SK-N-SH (cell line): ENCODE measurements around the gene FZD1. TPM values are rescaled to one million over a fixed set of nuclear protein-coding genes. Genes with fewer than 3 reads are reported as not detected.

ENCODE experiments used
- CTCF ChIA-PET: fragments of 300-600, 350-600 bp; formaldehyde crosslinking; extraction: SDS; loops from one replicate; lab custom pipeline; 2021; lab: Yijun Ruan, JAX
- POLR2A ChIA-PET: fragments of 350-600 bp; sonication (Branson Sonifier 250); formaldehyde crosslinking; extraction: SDS; loops from one replicate; lab custom pipeline; 2020; ENCODE audit warnings: antibody characterized with exemption, inconsistent platforms; lab: Yijun Ruan, JAX
- DNase-seq: peaks from one replicate; pipeline ENCODE4 v3.0.0; 2012
- H2AFZ ChIP-seq: fragments of 200-600 bp; sonication (generic); 2 replicates; pipeline ENCODE4 v1.8.1; 2016; ENCODE audit warnings: antibody characterized with exemption, mild to moderate bottlenecking, low read depth
- H3F3A ChIP-seq: fragments of 200-600 bp; sonication (generic); replicated peaks from 2 replicates; pipeline ENCODE3; 2016; ENCODE audit warnings: antibody characterized with exemption, mild to moderate bottlenecking; ENCODE audit not compliant: insufficient read depth
- H3K27ac ChIP-seq, 2 experiments: fragments of 200-500 bp in 1 of 2; fragments of 200-600 bp in 1 of 2; sonication (Bioruptor generic) in 1 of 2; sonication (generic), shearing (Covaris generic) in 1 of 2; 2 replicates each; pipeline versions ENCODE4 v1.5.1 to v1.6.1; 2014 to 2016; ENCODE audit warnings: low read depth in 2 of 2, inconsistent platforms in 1 of 2, low read length in 1 of 2, mild to moderate bottlenecking in 1 of 2, mixed read lengths in 1 of 2
- H3K27me3 ChIP-seq: fragments of 200-600 bp; sonication (generic), shearing (Covaris generic); 2 replicates; pipeline ENCODE4 v1.6.1; 2016; ENCODE audit warnings: mixed run types; ENCODE audit not compliant: insufficient read depth
- H3K36me3 ChIP-seq, 2 experiments: fragments of 200-500 bp in 1 of 2; fragments of 200-600 bp in 1 of 2; sonication (Bioruptor generic) in 1 of 2; sonication (generic) in 1 of 2; replicated peaks in 1 of 2; 2 replicates each; pipeline versions ENCODE3 to v1.5.1; 2014 to 2016; ENCODE audit warnings: low read length in 1 of 2, mild to moderate bottlenecking in 1 of 2; ENCODE audit not compliant: insufficient read depth in 2 of 2, control insufficient read depth in 1 of 2
- H3K4me1 ChIP-seq, 2 experiments: fragments of 200-500 bp in 1 of 2; fragments of 200-600 bp in 1 of 2; sonication (Bioruptor generic) in 1 of 2; sonication (generic), shearing (Covaris generic) in 1 of 2; 2 replicates each; pipeline versions ENCODE4 v1.5.1 to v1.6.1; 2014 to 2016; ENCODE audit warnings: low read depth in 1 of 2, low read length in 1 of 2, mixed run types in 1 of 2; ENCODE audit not compliant: insufficient read depth in 2 of 2, control insufficient read depth in 1 of 2
- H3K4me2 ChIP-seq: fragments of 200-600 bp; sonication (generic), shearing (Covaris generic); 2 replicates; pipeline ENCODE4 v1.6.1; 2017; ENCODE audit warnings: mixed run types
- H3K4me3 ChIP-seq, 2 experiments: fragments of 200-500 bp in 1 of 2; fragments of 200-600 bp in 1 of 2; sonication (Bioruptor generic) in 1 of 2; sonication (generic), shearing (Covaris generic) in 1 of 2; 2 replicates each; pipeline versions ENCODE4 v1.5.1 to v1.8.1; 2014 to 2016; ENCODE audit warnings: low read depth in 2 of 2, inconsistent platforms in 1 of 2, low read length in 1 of 2, mild to moderate bottlenecking in 1 of 2, mixed read lengths in 1 of 2, moderate library complexity in 1 of 2
- H3K79me2 ChIP-seq: fragments of 200-600 bp; sonication (generic); 2 replicates; pipeline ENCODE4 v1.8.1; 2017; ENCODE audit warnings: mild to moderate bottlenecking; ENCODE audit not compliant: insufficient read depth
- H3K9ac ChIP-seq: fragments of 200-600 bp; sonication (generic); 2 replicates; pipeline ENCODE4 v1.6.1; 2017; ENCODE audit warnings: mixed run types
- H3K9me2 ChIP-seq: fragments of 200-600 bp; sonication (generic); 2 replicates; pipeline ENCODE4 v1.6.1; 2017; ENCODE audit warnings: mixed run types
- H3K9me3 ChIP-seq: fragments of 200-600 bp; sonication (generic); 2 replicates; pipeline ENCODE4 v1.6.1; 2017; ENCODE audit warnings: mixed run types, mild to moderate bottlenecking, moderate library complexity
- H4K20me1 ChIP-seq: fragments of 200-600 bp; sonication (generic); 2 replicates; pipeline ENCODE4 v1.6.1; 2017; ENCODE audit warnings: mild to moderate bottlenecking, mixed run types; ENCODE audit not compliant: insufficient read depth
- CHD2 ChIP-seq: fragments of 150-350 bp; IDR thresholded peaks from 2 replicates; pipeline ENCODE4 v1.6.1; 2018; ENCODE audit warnings: low read length; ENCODE audit not compliant: partially characterized antibody
- ELF1 ChIP-seq: IDR thresholded peaks from 2 replicates; pipeline ENCODE4 v1.4.0; 2012
- EP300 ChIP-seq, 2 experiments: IDR thresholded peaks; 2 replicates each; pipeline versions ENCODE4 v1.4.0 to v1.6.1; 2012; ENCODE audit warnings: borderline replicate concordance in 1 of 2, low read depth in 1 of 2, low read length in 1 of 2
- EZH2phosphoT487 ChIP-seq: fragments of 200-600 bp; sonication (generic); IDR thresholded peaks from 2 replicates; pipeline ENCODE4 v1.6.1; 2017; ENCODE audit warnings: low read depth, mixed run types, mild to moderate bottlenecking, antibody characterized with exemption, moderate library complexity, borderline replicate concordance
- FOSL2 ChIP-seq: IDR thresholded peaks from 2 replicates; pipeline ENCODE4 v1.4.0; 2012; ENCODE audit warnings: low read depth, mild to moderate bottlenecking, moderate library complexity, borderline replicate concordance
- FOXJ3 ChIP-seq: sonication (generic); formaldehyde crosslinking; IDR thresholded peaks from 2 replicates; pipeline ENCODE4 v1.5.1; 2020; ENCODE audit warnings: mild to moderate bottlenecking, missing genetic modification reagents
- FOXM1 ChIP-seq: IDR thresholded peaks from 2 replicates; pipeline ENCODE4 v1.4.0; 2012; ENCODE audit warnings: low read depth, mild to moderate bottlenecking
- GABPA ChIP-seq: IDR thresholded peaks from 2 replicates; pipeline ENCODE4 v1.4.0; 2012; ENCODE audit warnings: low read depth, mild to moderate bottlenecking
- MEF2A ChIP-seq: IDR thresholded peaks from 2 replicates; pipeline ENCODE4 v1.4.0; 2012; ENCODE audit warnings: low read depth, borderline replicate concordance
- NFIC ChIP-seq: IDR thresholded peaks from 2 replicates; pipeline ENCODE4 v1.4.0; 2012; ENCODE audit warnings: borderline replicate concordance
- NRF1 ChIP-seq: IDR thresholded peaks from 2 replicates; pipeline ENCODE4 v1.6.1; 2012; ENCODE audit warnings: low read depth, mild to moderate bottlenecking, low read length
- RAD21 ChIP-seq: IDR thresholded peaks from 2 replicates; pipeline ENCODE4 v1.6.1; 2012; ENCODE audit warnings: mild to moderate bottlenecking, low read length
- RFX5 ChIP-seq: IDR thresholded peaks from 2 replicates; pipeline ENCODE4 v1.6.1; 2012; ENCODE audit warnings: mild to moderate bottlenecking, improper control_type of control experiment, low read length
- YY1 ChIP-seq: IDR thresholded peaks from 2 replicates; pipeline ENCODE4 v1.4.0; 2012; ENCODE audit warnings: low read depth, mild to moderate bottlenecking
- WGBS: methylation state at CpG from one replicate; pipeline ENCODE4 v1.1.6; 2017; ENCODE audit warnings: low lambda C conversion rate; 5-methylcytosine and 5-hydroxymethylcytosine counted together
- polyA plus RNA-seq, 3 experiments: library from polyadenylated mRNA; depleted of rRNA; stranded (reverse); fragments of >200 nt; gene quantifications; 2 replicates each; pipeline ENCODE4 v1.2.3, GENCODE V29; 2012
- TF ChIP-seq, protein P1 (sequence below): fragments of 200-600 bp; sonication (generic); IDR thresholded peaks from 2 replicates; pipeline ENCODE4 v1.6.1; 2017; ENCODE audit warnings: antibody characterized with exemption, mild to moderate bottlenecking, moderate library complexity
- TF ChIP-seq, protein P2 (sequence below): IDR thresholded peaks from 2 replicates; pipeline ENCODE4 v1.4.0; 2012; ENCODE audit warnings: low read depth
- TF ChIP-seq, protein P3 (sequence below): IDR thresholded peaks from 2 replicates; pipeline ENCODE4 v1.4.0; 2012; ENCODE audit warnings: low read depth, borderline replicate concordance
- TF ChIP-seq, protein P4 (sequence below): IDR thresholded peaks from 2 replicates; pipeline ENCODE4 v1.6.1; 2012; ENCODE audit warnings: mild to moderate bottlenecking, low read depth, low read length, moderate library complexity
- TF ChIP-seq, protein P5 (sequence below): IDR thresholded peaks from 2 replicates; pipeline ENCODE4 v1.4.0; 2012; ENCODE audit warnings: low read depth, borderline replicate concordance

FZD1 gene
- polyA plus RNA-seq, 1 of the 3 experiments (the other 2 are of a cell fraction) = 3.8 TPM

DNA sequence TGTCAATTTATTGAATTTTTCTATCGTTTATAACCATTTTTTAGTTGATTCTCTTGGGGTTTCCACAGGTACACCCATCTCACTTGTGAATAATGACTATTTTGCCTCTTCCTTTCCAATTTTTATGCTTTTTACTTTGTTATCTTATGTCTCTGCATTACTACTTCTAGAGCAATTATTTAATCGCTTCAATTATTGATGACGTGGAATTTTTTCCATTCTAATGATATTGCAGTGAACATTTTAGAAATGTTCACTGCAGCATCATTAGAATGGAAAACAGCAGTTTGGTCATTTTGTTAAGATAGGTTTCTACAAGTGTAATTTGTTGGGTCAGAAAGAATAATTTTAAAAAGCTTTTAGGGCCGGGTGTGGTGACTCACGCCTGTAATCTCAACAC, 27.1 kb downstream of the FZD1 start:
- Histone ChIP-seq H3K4me1 (peaks cover 0 to 2% of the 10 kb centered on the region in 2 experiments; a peak in 2 of 4 replicates), H3K79me2 (no peaks in the 10 kb centered on the region), H3K4me3 (no peak overlapping the region), H3K27me3 (peaks cover 14% of the 10 kb centered on the region; the same call in 1 of the 2 replicates), H3K27ac (no peak overlapping the region), H3K9me2 (no peaks in the 10 kb centered on the region), H2AFZ (no peak overlapping the region), H3K4me2 (no peak overlapping the region), H3F3A (no peaks in the 10 kb centered on the region), H3K9ac (no peak overlapping the region), H4K20me1 (no peaks in the 10 kb centered on the region), H3K9me3 (no peaks in the 10 kb centered on the region), H3K36me3 (no peaks in the 10 kb centered on the region)
- TF ChIP-seq EP300 (IDR thresholded peaks at IDR 0.05; ENCODE audit: borderline replicate concordance in 1 of 2, low read depth in 1 of 2, low read length in 1 of 2) = no peak
- no peak for TF ChIP-seq RAD21
- no peak for TF ChIP-seq NFIC
- TF ChIP-seq, protein P1, sequence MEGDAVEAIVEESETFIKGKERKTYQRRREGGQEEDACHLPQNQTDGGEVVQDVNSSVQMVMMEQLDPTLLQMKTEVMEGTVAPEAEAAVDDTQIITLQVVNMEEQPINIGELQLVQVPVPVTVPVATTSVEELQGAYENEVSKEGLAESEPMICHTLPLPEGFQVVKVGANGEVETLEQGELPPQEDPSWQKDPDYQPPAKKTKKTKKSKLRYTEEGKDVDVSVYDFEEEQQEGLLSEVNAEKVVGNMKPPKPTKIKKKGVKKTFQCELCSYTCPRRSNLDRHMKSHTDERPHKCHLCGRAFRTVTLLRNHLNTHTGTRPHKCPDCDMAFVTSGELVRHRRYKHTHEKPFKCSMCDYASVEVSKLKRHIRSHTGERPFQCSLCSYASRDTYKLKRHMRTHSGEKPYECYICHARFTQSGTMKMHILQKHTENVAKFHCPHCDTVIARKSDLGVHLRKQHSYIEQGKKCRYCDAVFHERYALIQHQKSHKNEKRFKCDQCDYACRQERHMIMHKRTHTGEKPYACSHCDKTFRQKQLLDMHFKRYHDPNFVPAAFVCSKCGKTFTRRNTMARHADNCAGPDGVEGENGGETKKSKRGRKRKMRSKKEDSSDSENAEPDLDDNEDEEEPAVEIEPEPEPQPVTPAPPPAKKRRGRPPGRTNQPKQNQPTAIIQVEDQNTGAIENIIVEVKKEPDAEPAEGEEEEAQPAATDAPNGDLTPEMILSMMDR = no peak
- no peak for TF ChIP-seq ELF1
- no peak for TF ChIP-seq NRF1
- TF ChIP-seq, protein P2, sequence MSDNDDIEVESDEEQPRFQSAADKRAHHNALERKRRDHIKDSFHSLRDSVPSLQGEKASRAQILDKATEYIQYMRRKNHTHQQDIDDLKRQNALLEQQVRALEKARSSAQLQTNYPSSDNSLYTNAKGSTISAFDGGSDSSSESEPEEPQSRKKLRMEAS = no peak
- no peak for TF ChIP-seq MEF2A
- TF ChIP-seq YY1 = no peak
- TF ChIP-seq, protein P3, sequence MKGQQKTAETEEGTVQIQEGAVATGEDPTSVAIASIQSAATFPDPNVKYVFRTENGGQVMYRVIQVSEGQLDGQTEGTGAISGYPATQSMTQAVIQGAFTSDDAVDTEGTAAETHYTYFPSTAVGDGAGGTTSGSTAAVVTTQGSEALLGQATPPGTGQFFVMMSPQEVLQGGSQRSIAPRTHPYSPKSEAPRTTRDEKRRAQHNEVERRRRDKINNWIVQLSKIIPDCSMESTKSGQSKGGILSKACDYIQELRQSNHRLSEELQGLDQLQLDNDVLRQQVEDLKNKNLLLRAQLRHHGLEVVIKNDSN = no peak
- no peak for TF ChIP-seq GABPA
- TF ChIP-seq, protein P4, sequence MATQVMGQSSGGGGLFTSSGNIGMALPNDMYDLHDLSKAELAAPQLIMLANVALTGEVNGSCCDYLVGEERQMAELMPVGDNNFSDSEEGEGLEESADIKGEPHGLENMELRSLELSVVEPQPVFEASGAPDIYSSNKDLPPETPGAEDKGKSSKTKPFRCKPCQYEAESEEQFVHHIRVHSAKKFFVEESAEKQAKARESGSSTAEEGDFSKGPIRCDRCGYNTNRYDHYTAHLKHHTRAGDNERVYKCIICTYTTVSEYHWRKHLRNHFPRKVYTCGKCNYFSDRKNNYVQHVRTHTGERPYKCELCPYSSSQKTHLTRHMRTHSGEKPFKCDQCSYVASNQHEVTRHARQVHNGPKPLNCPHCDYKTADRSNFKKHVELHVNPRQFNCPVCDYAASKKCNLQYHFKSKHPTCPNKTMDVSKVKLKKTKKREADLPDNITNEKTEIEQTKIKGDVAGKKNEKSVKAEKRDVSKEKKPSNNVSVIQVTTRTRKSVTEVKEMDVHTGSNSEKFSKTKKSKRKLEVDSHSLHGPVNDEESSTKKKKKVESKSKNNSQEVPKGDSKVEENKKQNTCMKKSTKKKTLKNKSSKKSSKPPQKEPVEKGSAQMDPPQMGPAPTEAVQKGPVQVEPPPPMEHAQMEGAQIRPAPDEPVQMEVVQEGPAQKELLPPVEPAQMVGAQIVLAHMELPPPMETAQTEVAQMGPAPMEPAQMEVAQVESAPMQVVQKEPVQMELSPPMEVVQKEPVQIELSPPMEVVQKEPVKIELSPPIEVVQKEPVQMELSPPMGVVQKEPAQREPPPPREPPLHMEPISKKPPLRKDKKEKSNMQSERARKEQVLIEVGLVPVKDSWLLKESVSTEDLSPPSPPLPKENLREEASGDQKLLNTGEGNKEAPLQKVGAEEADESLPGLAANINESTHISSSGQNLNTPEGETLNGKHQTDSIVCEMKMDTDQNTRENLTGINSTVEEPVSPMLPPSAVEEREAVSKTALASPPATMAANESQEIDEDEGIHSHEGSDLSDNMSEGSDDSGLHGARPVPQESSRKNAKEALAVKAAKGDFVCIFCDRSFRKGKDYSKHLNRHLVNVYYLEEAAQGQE = no peak
- TF ChIP-seq, protein P5, sequence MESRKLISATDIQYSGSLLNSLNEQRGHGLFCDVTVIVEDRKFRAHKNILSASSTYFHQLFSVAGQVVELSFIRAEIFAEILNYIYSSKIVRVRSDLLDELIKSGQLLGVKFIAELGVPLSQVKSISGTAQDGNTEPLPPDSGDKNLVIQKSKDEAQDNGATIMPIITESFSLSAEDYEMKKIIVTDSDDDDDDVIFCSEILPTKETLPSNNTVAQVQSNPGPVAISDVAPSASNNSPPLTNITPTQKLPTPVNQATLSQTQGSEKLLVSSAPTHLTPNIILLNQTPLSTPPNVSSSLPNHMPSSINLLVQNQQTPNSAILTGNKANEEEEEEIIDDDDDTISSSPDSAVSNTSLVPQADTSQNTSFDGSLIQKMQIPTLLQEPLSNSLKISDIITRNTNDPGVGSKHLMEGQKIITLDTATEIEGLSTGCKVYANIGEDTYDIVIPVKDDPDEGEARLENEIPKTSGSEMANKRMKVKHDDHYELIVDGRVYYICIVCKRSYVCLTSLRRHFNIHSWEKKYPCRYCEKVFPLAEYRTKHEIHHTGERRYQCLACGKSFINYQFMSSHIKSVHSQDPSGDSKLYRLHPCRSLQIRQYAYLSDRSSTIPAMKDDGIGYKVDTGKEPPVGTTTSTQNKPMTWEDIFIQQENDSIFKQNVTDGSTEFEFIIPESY = no peak
- no peak for TF ChIP-seq EZH2phosphoT487
- no peak for TF ChIP-seq RFX5
- no peak for TF ChIP-seq FOSL2
- TF ChIP-seq CHD2 = no peak
- no peak for TF ChIP-seq FOXJ3 (CRISPR knock-in tag)
- TF ChIP-seq FOXM1 = no peak
- WGBS = 72% methylated on average over 5 of the region's 5 CpGs
- ChIA-PET CTCF (interaction anchor here (1.1 kb wide), 1 partner anchor 653 kb away, joined by 3 read pairs; no protein-coding TSS in a partner anchor), POLR2A (no interaction called here)
- no peak for DNase-seq
